ENCODE data around the gene TMEM35B. TPM values are rescaled to one million over a fixed set of nuclear protein-coding genes. Genes with fewer than 3 reads are reported as not detected.
A peak's percentile ranks its signal among the peaks of the same experiment; 100 is the strongest.
"Not testable (repeated sequence)": the region's sequence is repeated elsewhere in the genome, so short reads cannot be mapped to it uniquely, and the experiment has no call there.

The TMEM35B gene
- total RNA-seq, 1 experiment from 2014 or later = 33.0 TPM

DNA sequence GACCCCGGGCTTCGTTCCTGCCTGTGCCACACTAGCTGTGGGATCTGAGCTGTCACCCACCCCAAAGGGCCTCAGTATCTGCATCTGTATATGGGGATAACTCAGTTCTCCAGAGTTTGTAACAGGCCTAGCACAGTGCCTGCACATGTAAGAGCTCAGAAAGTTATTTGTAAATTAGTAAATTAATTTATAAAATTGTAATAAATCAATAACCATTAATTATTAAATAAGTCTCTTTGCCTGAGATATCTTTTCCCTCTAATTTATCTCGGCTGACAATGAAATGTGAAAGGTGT is 410 bp upstream of the TMEM35B start:
- Histone ChIP-seq H3K27ac (peak overlapping the region; percentile 91), H3K4me1 (replicated peaks) (peaks cover 33% of the 10 kb centered on the region), H3K36me3 (peaks cover 26% of the 10 kb centered on the region), H3K4me3 (peak overlapping the region; percentile 93)
- H3K9me3 ChIP-seq (replicated peaks); DNase-seq (ENCODE audit: low read depth in 1 of 2, low spot score in 2 of 2); H3K27me3 ChIP-seq (replicated peaks): not testable (repeated sequence)

DNA sequence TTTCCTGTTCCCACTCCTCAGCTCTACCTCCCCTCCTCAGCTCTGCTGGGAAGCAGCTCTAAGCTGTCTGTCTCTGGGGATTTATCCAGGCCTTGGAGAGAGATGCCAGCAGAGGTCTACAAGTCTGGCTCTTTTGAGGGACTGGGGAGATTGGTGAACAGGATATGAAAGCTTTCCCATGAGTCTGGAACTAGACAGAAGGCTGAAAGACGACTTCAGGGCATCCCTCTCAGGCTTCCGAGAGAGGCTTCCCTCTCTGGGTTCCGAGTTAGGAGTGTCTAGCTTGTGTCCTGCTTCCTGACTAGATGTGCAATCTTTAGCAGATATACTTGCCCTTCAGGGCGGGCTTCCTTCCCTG is 733 bp downstream of the TMEM35B start:
- Histone ChIP-seq H3K4me3 (peak overlapping the region; percentile 93), H3K36me3 (peaks cover 26% of the 10 kb centered on the region), H3K27ac (peak overlapping the region; percentile 91), H3K9me3 (replicated peaks) (no peaks in the 10 kb centered on the region), H3K4me1 (replicated peaks) (peaks cover 33% of the 10 kb centered on the region), H3K27me3 (replicated peaks) (no peaks in the 10 kb centered on the region)
- DNase-seq (ENCODE audit: low read depth in 1 of 2, low spot score in 2 of 2) = peak in 1 of 2 experiments; percentile 64

DNA sequence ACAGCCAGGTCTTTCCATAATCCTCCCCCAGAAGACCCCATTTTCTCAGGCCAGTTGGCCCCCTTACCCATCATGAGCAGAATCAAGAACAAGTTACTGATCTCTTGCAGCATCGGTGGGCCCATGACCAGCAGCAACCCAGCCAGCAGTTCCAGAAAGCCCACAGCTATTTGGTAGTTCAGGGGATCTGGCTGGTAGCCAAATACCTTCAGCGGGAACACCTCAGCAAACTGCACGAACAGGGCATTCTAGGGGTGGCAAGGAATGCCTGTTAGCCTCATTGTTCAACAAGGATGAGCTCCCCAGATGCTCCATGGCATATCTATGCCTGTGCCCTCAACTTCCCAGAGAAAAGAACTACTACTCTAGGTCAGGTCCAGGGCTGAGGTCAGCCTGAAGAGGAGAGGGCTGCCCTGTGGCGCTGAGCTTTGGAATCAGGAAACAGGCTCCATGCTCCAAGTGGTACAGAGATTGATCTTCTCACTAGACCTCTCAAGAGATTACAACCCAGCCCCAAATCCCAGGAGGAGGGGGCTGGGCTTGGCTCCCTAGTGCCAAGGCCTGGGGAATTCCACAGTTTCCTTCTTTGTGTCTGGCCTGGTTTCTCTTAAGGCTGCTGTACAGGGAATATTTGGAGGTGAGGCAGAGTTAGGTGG is 1.3 kb downstream of the TMEM35B start:
- H3K27ac ChIP-seq = peak overlapping the region; percentile 91
- DNase-seq (ENCODE audit: low read depth in 1 of 2, low spot score in 2 of 2) = no peak
- no peaks in the 10 kb centered on the region for H3K9me3 ChIP-seq (replicated peaks)
- H3K36me3 ChIP-seq = peaks cover 26% of the 10 kb centered on the region
- peak overlapping the region; percentile 93 for H3K4me3 ChIP-seq
- no peaks in the 10 kb centered on the region for H3K27me3 ChIP-seq (replicated peaks)
- H3K4me1 ChIP-seq (replicated peaks) = peaks cover 33% of the 10 kb centered on the region

DNA sequence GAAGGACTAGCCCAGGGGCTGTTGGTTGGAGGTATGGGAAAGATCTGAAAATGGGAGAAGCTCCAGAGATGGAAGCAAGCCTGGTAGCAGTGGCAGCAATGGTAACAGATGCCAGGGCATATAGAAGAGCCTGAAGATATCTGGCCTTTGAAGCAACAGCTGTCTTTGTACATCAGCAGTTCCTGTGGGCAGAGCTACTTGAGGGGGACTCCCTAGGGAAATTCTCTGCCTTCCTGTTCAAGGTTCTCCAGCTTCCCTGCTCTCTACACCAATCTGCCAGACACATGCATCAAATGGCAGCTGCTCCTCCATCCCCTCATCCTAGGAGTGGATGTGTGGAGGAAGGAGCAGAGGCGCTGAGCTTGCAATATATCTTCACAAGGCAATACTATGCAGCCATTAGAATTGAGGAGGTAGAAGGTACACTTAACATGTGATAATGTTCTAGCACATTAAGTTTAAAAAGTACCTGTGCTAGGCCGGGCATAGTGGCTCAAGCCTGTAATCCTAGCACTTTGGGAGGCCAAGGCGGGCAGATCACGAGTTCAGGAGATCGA is 2.2 kb downstream of the TMEM35B start:
- Histone ChIP-seq H3K4me3 (no peak overlapping the region), H3K9me3 (replicated peaks) (no peaks in the 10 kb centered on the region), H3K4me1 (replicated peaks) (peaks cover 33% of the 10 kb centered on the region), H3K27ac (no peak overlapping the region), H3K27me3 (replicated peaks) (no peaks in the 10 kb centered on the region), H3K36me3 (peaks cover 20% of the 10 kb centered on the region)
- no peak for DNase-seq (ENCODE audit: low read depth in 1 of 2, low spot score in 2 of 2)

DNA sequence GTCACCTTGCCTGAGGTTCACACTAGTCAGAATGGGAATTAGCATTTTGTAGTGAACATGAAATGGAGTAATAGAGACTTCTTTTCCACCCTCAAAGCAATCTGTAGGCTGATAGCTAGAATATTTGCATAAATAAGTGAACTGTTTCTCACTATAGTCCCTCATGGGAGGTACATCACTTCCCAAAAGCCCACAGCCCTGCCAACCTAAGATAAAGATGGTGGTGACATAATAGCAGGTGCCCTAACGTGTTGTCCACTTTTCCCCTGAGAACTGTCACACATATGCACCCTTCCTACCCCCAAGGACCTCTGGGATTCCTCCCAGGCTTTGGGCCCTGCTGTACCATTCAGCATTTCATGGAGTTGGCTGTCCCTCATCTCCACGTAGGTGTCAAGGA is 4.4 kb downstream of the TMEM35B start:
- Histone ChIP-seq H3K4me1 (replicated peaks) (peaks cover 15% of the 10 kb centered on the region), H3K36me3 (peaks cover 11% of the 10 kb centered on the region), H3K27ac (no peak overlapping the region), H3K27me3 (replicated peaks) (no peaks in the 10 kb centered on the region), H3K9me3 (replicated peaks) (no peaks in the 10 kb centered on the region), H3K4me3 (no peak overlapping the region)
- DNase-seq (ENCODE audit: low read depth in 1 of 2, low spot score in 2 of 2) = no peak

DNA sequence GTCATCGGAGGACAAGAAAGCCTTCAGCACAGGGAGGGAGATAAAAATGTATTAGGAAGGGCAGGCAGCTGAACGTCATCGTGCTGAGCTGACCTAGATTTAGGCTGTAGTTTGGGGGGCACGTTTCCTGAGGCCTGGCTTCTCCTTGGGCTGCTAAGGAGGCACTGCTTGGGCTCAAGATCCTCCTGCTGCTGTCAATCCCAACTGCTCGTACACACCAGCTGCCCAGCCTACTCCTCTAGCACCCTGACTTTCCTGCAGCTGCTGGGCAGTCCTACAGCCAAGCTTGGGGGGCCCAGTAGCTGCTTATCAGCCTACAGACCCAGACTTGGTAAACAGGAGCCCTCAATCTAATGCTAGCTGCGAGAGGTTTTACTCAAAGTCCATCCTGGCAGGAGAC is 6.2 kb downstream of the TMEM35B start:
- H3K4me1 ChIP-seq (replicated peaks) = peaks cover 4% of the 10 kb centered on the region
- H3K27ac ChIP-seq = no peak overlapping the region
- no peak overlapping the region for H3K4me3 ChIP-seq
- no peaks in the 10 kb centered on the region for H3K27me3 ChIP-seq (replicated peaks)
- no peak for DNase-seq (ENCODE audit: low read depth in 1 of 2, low spot score in 2 of 2)
- peaks cover 5% of the 10 kb centered on the region; the same call in 1 of the 2 replicates for H3K36me3 ChIP-seq
- H3K9me3 ChIP-seq (replicated peaks) = no peaks in the 10 kb centered on the region

DNA sequence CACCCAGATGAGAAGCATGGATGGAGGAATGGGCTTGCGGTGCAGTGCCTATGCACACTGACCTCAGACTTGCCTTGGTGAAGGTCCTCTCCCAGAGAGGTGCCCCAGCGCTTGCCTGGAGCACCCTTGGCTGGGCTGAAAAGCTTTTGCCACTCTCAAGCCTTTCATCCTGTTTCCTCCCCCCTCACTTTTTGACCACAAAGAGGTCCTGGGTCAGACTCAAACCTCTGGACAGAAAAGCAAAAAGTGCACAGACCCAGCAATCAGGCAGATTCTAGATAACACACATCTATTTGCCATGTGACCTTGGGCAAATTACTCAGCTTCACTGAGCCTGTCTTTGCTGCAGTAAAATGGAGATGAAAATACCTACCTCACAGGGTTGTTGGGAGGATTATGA is 7.3 kb downstream of the TMEM35B start:
- H3K27ac ChIP-seq = no peak overlapping the region
- no peaks in the 10 kb centered on the region for H3K27me3 ChIP-seq (replicated peaks)
- H3K9me3 ChIP-seq (replicated peaks) = no peaks in the 10 kb centered on the region
- no peaks in the 10 kb centered on the region for H3K4me1 ChIP-seq (replicated peaks)
- no peak overlapping the region for H3K4me3 ChIP-seq
- DNase-seq (ENCODE audit: low read depth in 1 of 2, low spot score in 2 of 2) = no peak
- peaks cover 5% of the 10 kb centered on the region; the same call in 1 of the 2 replicates for H3K36me3 ChIP-seq

DNA sequence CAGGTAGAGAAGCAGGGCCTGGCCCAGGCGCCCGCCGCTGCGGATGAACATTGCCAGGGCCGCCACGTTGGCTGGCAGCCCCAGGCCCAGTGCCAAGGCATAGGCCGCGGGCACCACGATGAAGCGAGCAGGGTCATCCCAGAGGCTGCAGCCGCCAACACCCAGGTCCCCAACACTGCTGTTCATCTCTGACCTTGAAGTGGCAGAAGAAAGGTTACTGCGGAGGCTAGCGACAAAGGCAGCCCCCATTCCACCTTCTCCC is 8.0 kb downstream of the TMEM35B start:
- peaks cover 5% of the 10 kb centered on the region; the same call in 1 of the 2 replicates for H3K36me3 ChIP-seq
- no peaks in the 10 kb centered on the region for H3K4me1 ChIP-seq (replicated peaks)
- no peak for DNase-seq (ENCODE audit: low read depth in 1 of 2, low spot score in 2 of 2)
- no peak overlapping the region for H3K4me3 ChIP-seq
- no peaks in the 10 kb centered on the region for H3K27me3 ChIP-seq (replicated peaks)
- no peak overlapping the region for H3K27ac ChIP-seq
- H3K9me3 ChIP-seq (replicated peaks) = no peaks in the 10 kb centered on the region

DNA sequence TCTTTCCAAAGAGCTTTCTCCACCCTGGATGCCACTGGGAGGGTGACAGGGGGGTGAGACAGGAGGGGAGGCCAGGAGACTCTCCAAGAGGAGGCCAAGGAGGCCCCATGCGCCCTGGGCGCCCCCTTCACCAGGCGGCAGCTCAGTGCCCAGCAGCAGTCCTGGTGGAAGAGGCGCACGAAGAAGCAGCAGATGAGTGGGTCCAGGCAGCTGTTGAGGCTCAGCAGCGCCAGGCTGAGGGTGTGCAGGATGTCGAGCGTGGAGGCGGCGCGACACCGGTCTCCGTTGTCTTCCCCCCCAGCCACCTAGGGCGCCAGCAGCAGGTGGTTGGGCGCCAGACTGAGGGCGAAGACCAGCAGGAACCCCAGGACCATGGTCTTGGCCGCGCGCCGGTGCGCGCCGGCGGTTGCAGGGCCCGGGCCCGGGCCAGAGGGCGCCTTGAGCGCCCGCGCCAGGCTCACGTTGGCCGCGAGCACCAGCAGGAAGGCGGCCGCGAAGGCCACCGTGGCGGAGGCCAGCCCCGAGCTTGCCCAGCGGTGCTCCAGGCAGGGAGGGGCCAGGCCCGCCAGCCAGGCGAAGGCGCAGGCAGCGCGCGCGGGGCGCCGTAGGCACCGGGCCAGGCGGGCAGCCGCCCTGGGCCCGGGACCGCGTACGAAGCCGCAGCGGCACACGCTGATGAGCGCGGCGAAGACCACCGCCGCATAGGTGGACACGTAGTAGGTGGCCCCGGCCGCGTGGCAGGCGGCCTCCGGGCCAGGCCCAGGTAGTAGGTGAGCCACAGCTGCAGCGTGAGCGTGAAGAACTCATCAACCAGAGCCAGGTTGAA is 8.6 kb downstream of the TMEM35B start:
- Histone ChIP-seq H3K4me1 (replicated peaks) (no peaks in the 10 kb centered on the region), H3K27me3 (replicated peaks) (no peaks in the 10 kb centered on the region), H3K36me3 (peaks cover under 1% of the 10 kb centered on the region; the same call in 1 of the 2 replicates), H3K9me3 (replicated peaks) (no peaks in the 10 kb centered on the region), H3K4me3 (no peak overlapping the region), H3K27ac (no peak overlapping the region)
- no peak for DNase-seq (ENCODE audit: low read depth in 1 of 2, low spot score in 2 of 2)

DNA sequence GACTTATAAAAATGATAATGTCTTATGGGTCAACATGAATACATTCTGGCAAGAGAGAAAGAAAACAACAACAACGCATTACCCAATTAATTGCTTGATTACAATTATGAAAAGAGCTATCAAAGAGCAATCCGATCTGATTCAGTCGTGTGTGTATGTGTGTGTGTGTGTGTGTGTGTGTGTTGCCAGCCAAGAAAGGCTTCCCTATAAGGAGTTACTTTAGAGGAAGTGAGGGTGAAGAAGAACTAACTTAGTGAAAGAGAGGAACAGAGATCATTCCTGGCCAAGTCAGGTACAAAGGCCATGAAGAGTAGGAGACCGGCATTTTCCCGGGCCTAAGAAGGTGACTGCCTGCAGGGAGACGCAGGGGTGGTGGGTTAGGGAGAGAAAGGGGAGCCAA is 9.4 kb downstream of the TMEM35B start:
- no peaks in the 10 kb centered on the region for H3K36me3 ChIP-seq
- DNase-seq (ENCODE audit: low read depth in 1 of 2, low spot score in 2 of 2) = no peak
- no peaks in the 10 kb centered on the region for H3K9me3 ChIP-seq (replicated peaks)
- no peak overlapping the region for H3K27ac ChIP-seq
- no peaks in the 10 kb centered on the region for H3K4me1 ChIP-seq (replicated peaks)
- H3K27me3 ChIP-seq (replicated peaks) = no peaks in the 10 kb centered on the region
- no peak overlapping the region for H3K4me3 ChIP-seq

DNA sequence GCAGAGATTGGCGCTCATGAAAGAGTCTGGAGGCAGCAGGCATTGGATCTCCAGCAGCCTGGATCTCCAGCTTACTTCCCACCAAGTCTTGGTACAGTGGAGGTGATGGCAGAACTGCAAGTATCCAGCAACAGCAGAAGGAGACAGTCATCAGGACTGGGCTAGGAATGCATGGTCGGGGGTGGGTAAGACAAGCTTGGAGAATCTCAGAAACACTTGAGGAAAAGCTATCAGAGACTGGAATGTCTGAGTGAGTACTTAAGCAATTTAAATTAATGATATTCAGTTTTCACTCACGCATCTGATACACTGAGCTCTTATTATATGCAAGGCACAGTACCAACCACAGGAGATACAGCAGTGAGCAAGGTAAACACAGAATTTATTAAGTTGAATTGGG is 9.8 kb downstream of the TMEM35B start:
- Histone ChIP-seq H3K27me3 (replicated peaks) (no peaks in the 10 kb centered on the region), H3K9me3 (replicated peaks) (no peaks in the 10 kb centered on the region), H3K27ac (no peak overlapping the region), H3K4me3 (no peak overlapping the region), H3K4me1 (replicated peaks) (no peaks in the 10 kb centered on the region), H3K36me3 (no peaks in the 10 kb centered on the region)
- DNase-seq (ENCODE audit: low read depth in 1 of 2, low spot score in 2 of 2) = no peak

DNA sequence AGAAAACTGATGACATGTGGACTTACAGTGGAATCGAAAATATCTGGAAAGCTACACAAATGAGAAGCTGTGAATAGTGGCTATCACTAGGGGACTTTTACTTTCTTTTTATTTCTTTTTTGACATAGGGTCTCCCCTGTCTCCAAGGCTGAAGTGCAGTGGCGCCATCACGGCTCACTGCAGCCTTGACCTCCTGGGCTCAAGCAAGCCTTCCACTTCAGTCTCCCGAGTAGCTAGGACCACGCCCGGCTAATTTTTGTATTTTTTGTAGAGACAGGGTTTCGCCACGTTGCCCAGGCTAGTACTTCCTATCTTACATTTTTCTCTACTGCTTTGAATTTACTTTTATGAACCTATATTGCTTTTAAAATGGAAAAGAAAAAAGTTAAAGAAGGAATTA is 10.5 kb downstream of the TMEM35B start:
- Histone ChIP-seq H3K27me3 (replicated peaks) (no peaks in the 10 kb centered on the region), H3K4me1 (replicated peaks) (no peaks in the 10 kb centered on the region), H3K4me3 (no peak overlapping the region), H3K27ac (no peak overlapping the region), H3K9me3 (replicated peaks) (no peaks in the 10 kb centered on the region), H3K36me3 (no peaks in the 10 kb centered on the region)
- no peak for DNase-seq (ENCODE audit: low read depth in 1 of 2, low spot score in 2 of 2)

DNA sequence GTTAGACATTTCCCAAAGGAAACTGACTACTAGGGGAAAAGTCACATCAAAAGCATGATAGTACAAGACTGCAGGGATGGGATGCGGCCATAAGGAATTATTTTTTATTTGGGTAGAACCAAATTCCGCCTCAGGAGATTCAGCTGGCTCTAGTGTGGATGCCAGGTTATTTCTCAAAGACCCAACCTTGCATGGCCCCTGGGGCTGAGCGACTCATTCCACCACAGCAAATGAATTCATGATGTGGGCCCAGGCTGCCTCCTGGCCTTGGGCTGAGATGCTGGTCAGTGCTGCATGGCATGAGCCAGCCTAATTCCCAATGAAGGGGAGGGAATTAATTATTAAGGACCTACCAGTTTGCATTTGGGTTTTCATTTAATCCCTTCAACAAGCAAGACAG is 11.8 kb downstream of the TMEM35B start:
- no peak for DNase-seq (ENCODE audit: low read depth in 1 of 2, low spot score in 2 of 2)
- no peak overlapping the region for H3K4me3 ChIP-seq
- H3K27me3 ChIP-seq (replicated peaks) = no peaks in the 10 kb centered on the region
- no peak overlapping the region for H3K27ac ChIP-seq
- no peaks in the 10 kb centered on the region for H3K9me3 ChIP-seq (replicated peaks)
- H3K4me1 ChIP-seq (replicated peaks) = no peaks in the 10 kb centered on the region
- H3K36me3 ChIP-seq = no peaks in the 10 kb centered on the region

DNA sequence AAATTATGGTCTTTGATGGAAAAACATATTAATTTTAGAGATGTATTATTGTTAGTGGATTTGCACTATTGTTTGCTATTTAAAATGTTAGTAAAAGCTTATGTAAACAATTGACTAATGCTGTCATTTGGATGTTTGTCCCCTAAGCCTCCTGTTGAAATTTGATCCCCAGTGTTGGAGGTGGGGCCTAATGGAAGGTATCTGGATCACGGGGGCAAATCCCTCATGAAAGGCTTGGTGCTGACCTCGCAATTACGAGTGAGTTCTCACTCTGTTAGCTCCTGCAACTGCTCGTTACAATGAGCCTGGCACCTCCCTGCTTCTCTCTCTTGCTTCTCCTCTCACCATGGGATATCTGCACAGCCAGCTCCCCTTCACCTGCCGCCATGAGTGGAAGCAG is 14.3 kb downstream of the TMEM35B start:
- Histone ChIP-seq H3K9me3 (replicated peaks) (no peaks in the 10 kb centered on the region), H3K4me3 (no peak overlapping the region), H3K4me1 (replicated peaks) (no peaks in the 10 kb centered on the region), H3K27me3 (replicated peaks) (no peaks in the 10 kb centered on the region), H3K27ac (no peak overlapping the region), H3K36me3 (no peaks in the 10 kb centered on the region)
- no peak for DNase-seq (ENCODE audit: low read depth in 1 of 2, low spot score in 2 of 2)
